HCT116 (cell line): ENCODE data around the gene IZUMO1R. TPM values are rescaled to one million over a fixed set of nuclear protein-coding genes. Genes with fewer than 3 reads are reported as not detected.

ENCODE experiments used
- ATAC-seq: fragments of 200-7000 bp; cut with Tn5 transposase; 2 replicates; pipeline ENCODE4 v1.9.1; 2020; ENCODE audit warnings: mild to moderate bottlenecking, moderate library complexity
- BruUV-seq: library from RNA; stranded (reverse); fragments of 400-500 nt; replicated peaks from 2 replicates; lab custom pipeline; 2021; lab: Mats Ljungman, UMichigan
- CTCF ChIA-PET: fragments of 300-600 bp; sonication (Branson Sonifier 250); formaldehyde crosslinking; loops from one replicate; lab custom pipeline; 2021; ENCODE audit warnings: antibody characterized with exemption; lab: Charles Lee
- POLR2A ChIA-PET: fragments of 300-600, 350-600 bp; sonication (Branson Sonifier 250); formaldehyde crosslinking; loops from one replicate; lab custom pipeline; 2021; ENCODE audit warnings: antibody characterized with exemption; lab: Charles Lee
- RAD21 ChIA-PET, 2 experiments: fragments of 300-600 bp; sonication (Branson Sonifier 250); formaldehyde crosslinking; loops; one replicate each; lab custom pipeline; 2023; ENCODE audit warnings: low total read pairs in 2 of 2; ENCODE audit not compliant: uncharacterized antibody in 2 of 2, unreplicated experiment in 2 of 2, low non-redundant PET in 1 of 2; lab: Charles Lee
- DNase-seq: peaks from one replicate; pipeline ENCODE4 v3.0.0-alpha.2; 2010; ENCODE audit warnings: low read depth, low spot score
- H2AFZ ChIP-seq: fragments of 200-600 bp; shearing (Covaris generic), sonication (generic); 2 replicates; pipeline ENCODE4 v1.6.1; 2017; ENCODE audit warnings: low read depth, mixed run types, mixed read lengths, antibody characterized with exemption, low read length; ENCODE audit not compliant: poor library complexity, severe bottlenecking
- H3K27ac ChIP-seq: 2 replicates; pipeline ENCODE4 v1.5.1; 2012; ENCODE audit warnings: low read depth, low read length
- H3K27me3 ChIP-seq: fragments of 200-600 bp; sonication (generic); 2 replicates; pipeline ENCODE4 v1.6.1; 2016; ENCODE audit warnings: mixed run types, low read length, mixed read lengths; ENCODE audit not compliant: insufficient read depth
- H3K36me3 ChIP-seq, 2 experiments: fragments of 200-500 bp in 1 of 2; fragments of 200-600 bp in 1 of 2; sonication (Bioruptor generic) in 1 of 2; sonication (generic) in 1 of 2; 2 replicates each; pipeline versions ENCODE4 v1.5.1 to v1.6.1; 2014 to 2016; ENCODE audit warnings: low read length in 2 of 2, inconsistent platforms in 1 of 2, mixed read lengths in 1 of 2, mixed run types in 1 of 2; ENCODE audit not compliant: insufficient read depth in 2 of 2, control insufficient read depth in 1 of 2
- H3K4me1 ChIP-seq, 2 experiments: fragments of 200-600 bp in 1 of 2; sonication (generic) in 1 of 2; 2 replicates each; pipeline versions ENCODE4 v1.5.1 to v1.6.1; 2012 to 2017; ENCODE audit warnings: low read length in 2 of 2, inconsistent platforms in 1 of 2, mild to moderate bottlenecking in 1 of 2, mixed read lengths in 1 of 2, mixed run types in 1 of 2, moderate library complexity in 1 of 2; ENCODE audit not compliant: insufficient read depth in 2 of 2, control insufficient read depth in 1 of 2
- H3K4me2 ChIP-seq: fragments of 200-600 bp; sonication (generic); 2 replicates; pipeline ENCODE4 v1.6.1; 2017; ENCODE audit warnings: mixed run types, low read length, mixed read lengths
- H3K4me3 ChIP-seq, 2 experiments: fragments of 200-600 bp in 1 of 2; sonication (generic) in 1 of 2; replicated peaks in 1 of 2; 2 replicates each; pipeline ENCODE4 v1.5.1; 2011 to 2016; ENCODE audit warnings: low read length in 2 of 2, control low read depth in 1 of 2, low read depth in 1 of 2, mild to moderate bottlenecking in 1 of 2, mixed read lengths in 1 of 2, mixed run types in 1 of 2
- H3K79me2 ChIP-seq: fragments of 200-600 bp; sonication (generic); 2 replicates; pipeline ENCODE4 v1.6.1; 2017; ENCODE audit warnings: mild to moderate bottlenecking, mixed run types, low read length, moderate library complexity, mixed read lengths; ENCODE audit not compliant: insufficient read depth
- H3K9ac ChIP-seq: fragments of 200-600 bp; sonication (generic); 2 replicates; pipeline ENCODE4 v1.6.1; 2016; ENCODE audit warnings: low read length, mixed read lengths
- H3K9me2 ChIP-seq: fragments of 200-600 bp; sonication (generic), shearing (Covaris generic); 2 replicates; pipeline ENCODE4 v1.6.1; 2017; ENCODE audit warnings: mixed run types, mild to moderate bottlenecking, moderate library complexity; ENCODE audit not compliant: insufficient read depth
- H3K9me3 ChIP-seq, 2 experiments: fragments of 200-500 bp in 1 of 2; fragments of 200-600 bp in 1 of 2; sonication (Bioruptor generic) in 1 of 2; sonication (generic) in 1 of 2; 2 replicates each; pipeline ENCODE4 v1.6.1; 2014 to 2017; ENCODE audit warnings: low read length in 2 of 2, mixed read lengths in 2 of 2, inconsistent platforms in 1 of 2, low read depth in 1 of 2, mild to moderate bottlenecking in 1 of 2, mixed run types in 1 of 2, moderate library complexity in 1 of 2; ENCODE audit not compliant: control insufficient read depth in 1 of 2, insufficient read depth in 1 of 2
- H4K20me1 ChIP-seq: fragments of 200-600 bp; sonication (generic), shearing (Covaris generic); 2 replicates; pipeline ENCODE4 v1.6.1; 2017; ENCODE audit warnings: mixed run types, mild to moderate bottlenecking, moderate library complexity; ENCODE audit not compliant: insufficient read depth
- ELF1 ChIP-seq: IDR thresholded peaks from 2 replicates; pipeline ENCODE4 v1.6.1; 2012; ENCODE audit warnings: low read depth, borderline replicate concordance
- EZH2phosphoT487 ChIP-seq: fragments of 200-600 bp; IDR thresholded peaks from 2 replicates; pipeline ENCODE4 v1.6.1; 2018; ENCODE audit warnings: antibody characterized with exemption, borderline replicate concordance
- FOSL1 ChIP-seq: IDR thresholded peaks from 2 replicates; pipeline ENCODE4 v1.6.1; 2012; ENCODE audit warnings: low read depth
- JUND ChIP-seq: IDR thresholded peaks from 2 replicates; pipeline ENCODE4 v1.6.1; 2012
- SP1 ChIP-seq: IDR thresholded peaks from 2 replicates; pipeline ENCODE4 v1.6.1; 2012; ENCODE audit warnings: low read depth
- TCF7L2 ChIP-seq: IDR thresholded peaks from 2 replicates; pipeline ENCODE4 v1.7.0; 2011; ENCODE audit warnings: borderline replicate concordance, inconsistent platforms; ENCODE audit not compliant: insufficient read depth, insufficient read length; ENCODE audit errors: extremely low read depth
- YY1 ChIP-seq: IDR thresholded peaks from 2 replicates; pipeline ENCODE4 v1.6.1; 2011; ENCODE audit warnings: low read length, low read depth, moderate library complexity, mild to moderate bottlenecking; ENCODE audit not compliant: insufficient replicate concordance; ENCODE audit errors: extremely low read depth
- intact Hi-C: fragments of 100-400 bp; cut with micrococcal nuclease; formaldehyde crosslinking; loops from 2 replicates; pipeline ENCODE4 v1.10.0; 2022
- total RNA-seq: library from RNA; stranded (reverse); gene quantifications from one replicate; pipeline ENCODE4 v1.2.1, GENCODE V29; 2021; ENCODE audit not compliant: unreplicated experiment
- TF ChIP-seq, protein P1 (sequence below): IDR thresholded peaks from 2 replicates; pipeline ENCODE4 v1.6.1; 2012
- TF ChIP-seq, protein P2 (sequence below): IDR thresholded peaks from 2 replicates; pipeline ENCODE4 v1.6.1; 2012; ENCODE audit warnings: low read depth
- TF ChIP-seq, protein P3 (sequence below): IDR thresholded peaks from 2 replicates; pipeline ENCODE4 v1.6.1; 2012

Gene IZUMO1R
- total RNA-seq, 1 experiment from 2014 or later: not detected

DNA sequence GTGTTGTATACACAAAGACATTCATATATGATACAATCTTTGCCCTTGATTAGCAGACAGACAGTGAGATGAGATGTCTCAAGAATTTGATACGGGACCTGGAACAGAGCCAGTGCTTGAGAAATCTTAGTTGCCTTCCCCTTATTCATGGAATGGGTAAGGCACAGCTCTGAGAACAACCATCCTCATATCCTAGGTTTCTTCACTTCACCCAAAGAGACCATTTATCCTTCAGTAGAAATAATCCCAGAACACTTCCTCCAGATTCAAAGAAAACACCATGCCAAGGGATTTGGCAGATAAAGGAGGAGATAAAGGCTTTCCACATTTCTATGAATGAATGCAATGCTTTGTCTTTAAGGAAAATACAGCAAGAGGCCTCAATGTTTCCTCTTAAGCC lies 8.8 kb upstream of the IZUMO1R start:
- Histone ChIP-seq H3K9me3 (no peaks in the 10 kb centered on the region), H2AFZ (no peak overlapping the region), H4K20me1 (no peaks in the 10 kb centered on the region), H3K4me2 (no peak overlapping the region), H3K4me3 (no peak overlapping the region), H3K27ac (no peak overlapping the region), H3K79me2 (no peaks in the 10 kb centered on the region), H3K9ac (no peak overlapping the region), H3K27me3 (peaks cover 7% of the 10 kb centered on the region), H3K9me2 (no peaks in the 10 kb centered on the region), H3K4me1 (no peaks in the 10 kb centered on the region), H3K36me3 (no peaks in the 10 kb centered on the region)
- RAD21 ChIA-PET: no interaction called here
- no peak for ATAC-seq
- CTCF ChIA-PET: no interaction called here
- intact Hi-C loops: no loop called here
- POLR2A ChIA-PET: no interaction called here
- TF ChIP-seq, protein P1, sequence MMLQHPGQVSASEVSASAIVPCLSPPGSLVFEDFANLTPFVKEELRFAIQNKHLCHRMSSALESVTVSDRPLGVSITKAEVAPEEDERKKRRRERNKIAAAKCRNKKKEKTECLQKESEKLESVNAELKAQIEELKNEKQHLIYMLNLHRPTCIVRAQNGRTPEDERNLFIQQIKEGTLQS: no peak
- TF ChIP-seq, protein P2, sequence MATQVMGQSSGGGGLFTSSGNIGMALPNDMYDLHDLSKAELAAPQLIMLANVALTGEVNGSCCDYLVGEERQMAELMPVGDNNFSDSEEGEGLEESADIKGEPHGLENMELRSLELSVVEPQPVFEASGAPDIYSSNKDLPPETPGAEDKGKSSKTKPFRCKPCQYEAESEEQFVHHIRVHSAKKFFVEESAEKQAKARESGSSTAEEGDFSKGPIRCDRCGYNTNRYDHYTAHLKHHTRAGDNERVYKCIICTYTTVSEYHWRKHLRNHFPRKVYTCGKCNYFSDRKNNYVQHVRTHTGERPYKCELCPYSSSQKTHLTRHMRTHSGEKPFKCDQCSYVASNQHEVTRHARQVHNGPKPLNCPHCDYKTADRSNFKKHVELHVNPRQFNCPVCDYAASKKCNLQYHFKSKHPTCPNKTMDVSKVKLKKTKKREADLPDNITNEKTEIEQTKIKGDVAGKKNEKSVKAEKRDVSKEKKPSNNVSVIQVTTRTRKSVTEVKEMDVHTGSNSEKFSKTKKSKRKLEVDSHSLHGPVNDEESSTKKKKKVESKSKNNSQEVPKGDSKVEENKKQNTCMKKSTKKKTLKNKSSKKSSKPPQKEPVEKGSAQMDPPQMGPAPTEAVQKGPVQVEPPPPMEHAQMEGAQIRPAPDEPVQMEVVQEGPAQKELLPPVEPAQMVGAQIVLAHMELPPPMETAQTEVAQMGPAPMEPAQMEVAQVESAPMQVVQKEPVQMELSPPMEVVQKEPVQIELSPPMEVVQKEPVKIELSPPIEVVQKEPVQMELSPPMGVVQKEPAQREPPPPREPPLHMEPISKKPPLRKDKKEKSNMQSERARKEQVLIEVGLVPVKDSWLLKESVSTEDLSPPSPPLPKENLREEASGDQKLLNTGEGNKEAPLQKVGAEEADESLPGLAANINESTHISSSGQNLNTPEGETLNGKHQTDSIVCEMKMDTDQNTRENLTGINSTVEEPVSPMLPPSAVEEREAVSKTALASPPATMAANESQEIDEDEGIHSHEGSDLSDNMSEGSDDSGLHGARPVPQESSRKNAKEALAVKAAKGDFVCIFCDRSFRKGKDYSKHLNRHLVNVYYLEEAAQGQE: no peak
- no peak for TF ChIP-seq FOSL1
- TF ChIP-seq EZH2phosphoT487: no peak
- no peak for TF ChIP-seq SP1
- TF ChIP-seq YY1: no peak
- TF ChIP-seq TCF7L2: no peak
- TF ChIP-seq, protein P3, sequence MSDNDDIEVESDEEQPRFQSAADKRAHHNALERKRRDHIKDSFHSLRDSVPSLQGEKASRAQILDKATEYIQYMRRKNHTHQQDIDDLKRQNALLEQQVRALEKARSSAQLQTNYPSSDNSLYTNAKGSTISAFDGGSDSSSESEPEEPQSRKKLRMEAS: no peak
- no peak for TF ChIP-seq ELF1
- TF ChIP-seq JUND: no peak
- TF ChIP-seq, all 23 proteins: peak for 0
- no TSS peak for BruUV-seq
- DNase-seq: no peak
